A549 treated with Hydrocortisone at 1 μM for 4 hours (cell line): ENCODE data around the gene OR2T1. TPM values are rescaled to one million over a fixed set of nuclear protein-coding genes. Genes with fewer than 3 reads are reported as not detected.

Experiments used
- total RNA-seq: library from RNA; stranded (reverse); fragments of 200-300 nt; extraction: Qiagen RNA extraction; gene quantifications from 5 replicates; pipeline ENCODE4 v1.2.3, GENCODE V29; 2022

Gene OR2T1
- not detected in 5 replicates for total RNA-seq

GRCh38 chr1:248402748-248403147, at the start of gene OR2T1:
Gene OR2T1 (plus strand): TSS chr1:248403048. CDS start chr1:248406148, 3,100 bp downstream.

GRCh38 chr1:248361121-248361715, 41.6 kb upstream of the OR2T1 start, which contains the start of gene OR2T4:
Gene OR2T4 (plus strand): TSS chr1:248361665. CDS start chr1:248361665, 0 bp downstream.

GRCh38 chr1:248375446-248375845, 27.4 kb upstream of the OR2T1 start, which contains the start of gene OR2T6:
Gene OR2T6 (plus strand): TSS chr1:248375746. CDS start chr1:248387609, 11,863 bp downstream.

GRCh38 chr1:248445399-248445798, 42.6 kb downstream of the OR2T1 start, which contains the start of gene OR2T2:
Gene OR2T2 (plus strand): TSS chr1:248445637. CDS start chr1:248452798, 7,161 bp downstream.

Other genes with a start within 250 kb of the OR2T1 start
- not detected in 5 replicates for gene OR2M2, start 228.2 kb upstream of the OR2T1 start, total RNA-seq
- not detected in 5 replicates for gene OR2M3, start 205.8 kb upstream of the OR2T1 start, total RNA-seq
- not detected in 5 replicates for gene OR2M4, start 171.6 kb upstream of the OR2T1 start, total RNA-seq
- gene OR2T33, start 125.1 kb upstream of the OR2T1 start, total RNA-seq, result not detected in 5 replicates
- not detected in 5 replicates for gene OR2T12, start 99.6 kb upstream of the OR2T1 start, total RNA-seq
- not detected in 5 replicates for gene OR2M7, start 78.5 kb upstream of the OR2T1 start, total RNA-seq
- gene OR14C36, start 54.3 kb upstream of the OR2T1 start, total RNA-seq, result not detected in 5 replicates
- not detected in 5 replicates for gene OR2T4, start 41.4 kb upstream of the OR2T1 start, total RNA-seq
- not detected in 5 replicates for gene OR2T6, start 27.3 kb upstream of the OR2T1 start, total RNA-seq
- gene OR2T2, start 42.6 kb downstream of the OR2T1 start, total RNA-seq, result not detected in 5 replicates
- gene OR2T3, start 70.3 kb downstream of the OR2T1 start, total RNA-seq, result not detected in 5 replicates
- not detected in 5 replicates for gene OR2T5, start 85.5 kb downstream of the OR2T1 start, total RNA-seq
- not detected in 5 replicates for gene OR2G6, start 105.0 kb downstream of the OR2T1 start, total RNA-seq
- gene OR2T29, start 159.7 kb downstream of the OR2T1 start, total RNA-seq, result not detected in 5 replicates
- gene OR2T34, start 171.7 kb downstream of the OR2T1 start, total RNA-seq, result not detected in 5 replicates
- not detected in 5 replicates for gene OR2T10, start 194.7 kb downstream of the OR2T1 start, total RNA-seq
- gene OR2T11, start 232.0 kb downstream of the OR2T1 start, total RNA-seq, result not detected in 5 replicates
- gene OR2T35, start 242.2 kb downstream of the OR2T1 start, total RNA-seq, result not detected in 5 replicates